Measurements from ENCODE around the gene GRID1.

Gene GRID1

DNA sequence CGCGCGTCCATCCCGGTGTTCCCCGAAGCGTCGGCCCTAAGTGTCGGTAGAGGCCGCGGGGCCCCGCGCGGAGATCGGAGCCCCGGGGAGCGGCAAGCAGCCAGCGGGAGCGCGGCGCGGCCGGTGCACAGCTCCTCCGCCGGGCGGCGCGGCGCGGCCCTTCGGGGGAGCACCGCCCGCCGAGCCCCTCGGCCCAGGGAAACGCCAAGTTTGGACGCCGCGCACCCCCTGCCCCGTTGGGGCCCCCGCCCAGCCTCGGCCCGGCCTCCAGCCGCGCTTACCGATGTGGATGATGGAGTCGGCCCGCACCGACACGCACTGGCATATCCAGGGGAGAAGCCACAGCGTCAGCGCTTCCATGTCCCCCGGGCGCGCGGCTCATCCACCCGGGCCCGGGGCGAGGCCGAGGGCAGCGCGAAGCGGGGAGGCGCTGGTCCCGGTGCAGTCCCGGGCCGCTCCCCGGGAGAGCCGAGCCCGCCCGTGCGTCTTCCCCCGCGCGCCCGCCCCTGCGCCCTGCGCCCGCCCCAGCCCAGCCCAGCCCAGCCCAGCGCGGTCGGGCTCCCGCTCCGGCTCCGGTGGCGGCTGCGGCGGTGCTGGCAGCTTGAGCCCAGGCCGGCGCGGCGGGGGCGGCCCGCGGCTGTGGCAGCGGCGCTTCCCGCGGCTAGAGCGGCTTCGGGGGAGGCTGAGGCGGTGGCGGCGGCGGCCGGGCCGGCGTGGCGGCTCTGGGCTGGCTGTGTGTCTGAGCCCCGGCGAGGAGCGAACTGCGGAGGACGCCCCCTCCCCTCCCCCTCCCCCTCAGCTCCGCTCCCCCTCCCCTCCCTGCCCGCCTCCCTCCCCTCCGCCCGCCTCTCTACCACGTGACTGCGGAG, at the start of gene GRID1:
GRID1 (minus strand) TSS at position 763 of the 869 bp plus-strand sequence.
- DNase-seq = no peak

DNA sequence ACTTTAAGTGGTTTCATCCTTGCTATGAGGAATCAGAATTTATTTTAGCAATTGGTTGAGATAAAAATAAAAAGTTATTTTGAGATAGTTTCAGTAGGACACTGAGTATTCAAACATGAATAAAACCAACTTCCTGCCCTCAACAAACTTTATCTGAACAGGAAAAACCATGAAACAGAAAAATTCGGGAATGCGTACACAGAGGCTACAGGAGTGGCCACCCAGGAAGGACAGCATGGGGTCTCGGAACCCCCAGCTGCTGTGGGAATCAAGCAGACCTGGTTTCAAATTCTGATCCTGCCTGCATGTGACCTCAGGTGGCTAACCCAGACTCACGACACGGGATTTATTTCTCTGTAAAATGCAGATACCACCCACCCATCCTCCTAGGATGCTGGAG, 49.0 kb upstream of the GRID1 start:
- no peak for DNase-seq

DNA sequence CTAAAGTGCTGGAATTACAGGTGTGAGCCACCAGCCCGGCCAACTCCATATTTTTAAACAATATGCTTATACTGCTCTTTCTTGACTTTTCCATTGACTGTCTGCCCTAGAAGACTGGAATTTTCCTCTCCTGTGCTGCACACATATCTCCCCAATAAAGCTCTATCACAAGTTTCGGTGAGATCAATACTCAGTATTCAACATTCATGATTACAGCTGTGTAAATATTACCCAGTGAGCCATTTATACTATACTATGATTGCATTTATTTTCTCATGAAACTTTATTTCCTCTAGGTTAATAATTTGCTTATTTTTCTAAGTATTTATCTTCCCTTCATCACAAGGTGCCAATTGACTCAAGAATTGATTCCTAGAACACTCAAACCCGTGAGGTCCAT, 48.5 kb upstream of the GRID1 start:
- DNase-seq = no peak

DNA sequence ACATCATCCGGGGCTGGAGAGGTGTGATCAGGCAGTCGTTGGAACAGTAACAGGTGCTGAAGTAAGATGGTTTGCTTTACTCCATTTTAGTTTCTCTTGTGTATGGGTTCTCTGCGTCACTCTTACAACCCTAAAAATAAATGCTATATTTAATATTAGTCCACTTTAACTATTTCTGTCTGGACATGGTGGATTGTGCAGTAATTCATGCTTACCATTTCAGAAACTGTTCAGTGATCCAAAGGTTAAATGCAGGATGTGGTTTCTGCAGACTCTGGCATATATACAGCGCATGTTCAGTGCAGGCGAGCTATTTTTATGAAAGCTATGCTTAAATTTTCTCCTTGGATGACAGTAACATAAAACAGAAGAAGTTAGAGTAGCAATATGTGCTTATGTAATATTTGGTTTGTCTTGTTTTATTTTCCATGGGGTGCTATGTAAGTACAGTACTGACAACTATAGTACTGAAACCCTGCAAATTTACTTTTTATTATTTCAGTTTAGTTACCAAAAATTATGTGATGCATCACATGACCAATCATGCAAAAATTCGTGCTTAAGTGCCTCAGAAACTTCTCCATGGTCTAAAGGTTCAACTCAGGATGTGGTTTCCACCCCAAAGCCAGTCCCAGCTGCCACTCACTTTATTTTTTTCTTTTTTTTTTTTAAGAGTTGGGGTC, 46.6 kb upstream of the GRID1 start:
- peak; percentile 35 for DNase-seq

DNA sequence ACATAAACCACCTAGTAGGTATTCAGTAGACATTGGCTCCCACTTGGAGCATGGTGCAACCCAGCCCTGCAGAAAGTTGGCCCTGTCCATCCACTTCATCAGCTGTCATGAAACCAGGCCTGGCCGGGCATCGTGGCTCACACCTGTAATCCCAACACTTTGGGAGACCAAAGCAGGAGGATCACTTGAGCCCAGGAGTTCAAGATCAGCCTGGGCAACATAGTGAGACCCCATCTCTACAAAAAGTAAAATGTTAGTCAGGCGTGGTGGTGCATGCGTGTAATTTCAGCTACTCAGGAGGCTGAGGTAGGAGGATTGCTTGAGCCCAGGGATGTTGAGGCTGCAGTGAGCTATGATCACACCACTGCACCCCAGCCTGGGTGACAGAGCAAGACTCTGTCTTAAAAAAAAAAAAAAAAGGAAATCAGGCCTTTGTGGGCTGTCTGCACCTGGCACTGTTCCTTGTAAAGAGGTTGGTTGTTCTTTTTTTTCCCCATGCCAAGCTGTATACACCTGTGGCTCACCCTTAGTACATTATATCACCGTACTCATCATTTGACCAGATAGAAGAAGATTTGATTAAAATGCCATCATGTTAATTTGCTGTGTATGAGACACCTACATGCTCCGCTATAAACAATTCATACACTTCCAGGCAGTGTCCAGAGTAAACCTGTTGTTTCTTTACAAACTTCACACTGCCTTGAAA, 45.4 kb upstream of the GRID1 start:
- DNase-seq = no peak

DNA sequence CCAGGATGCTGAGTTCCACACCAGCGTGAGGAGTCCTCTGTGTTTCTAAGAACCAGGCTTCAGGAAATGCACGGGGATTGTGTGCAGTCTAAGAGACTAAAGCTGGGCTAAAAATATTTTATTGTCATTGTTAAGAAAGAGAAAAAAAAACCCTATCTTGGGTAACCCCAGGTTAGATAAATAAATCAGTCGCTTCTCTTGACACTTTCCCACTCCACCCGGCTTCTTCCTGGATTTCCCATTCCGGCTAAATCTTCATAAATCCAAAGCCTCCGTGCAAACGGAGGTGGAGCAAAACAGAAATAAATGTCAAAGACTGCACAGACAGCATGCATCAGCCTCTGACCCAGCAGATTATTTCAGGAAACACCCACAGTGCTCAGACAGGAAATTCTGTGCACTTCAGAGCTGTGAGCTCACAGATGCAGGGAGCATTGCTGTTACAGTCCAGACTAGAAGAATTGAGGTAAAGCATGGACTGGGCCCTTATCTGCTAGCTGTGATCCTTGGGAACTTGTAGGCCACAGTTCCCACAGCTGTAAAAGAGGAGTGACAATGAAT, 44.8 kb upstream of the GRID1 start:
- peak; percentile 73 for DNase-seq

DNA sequence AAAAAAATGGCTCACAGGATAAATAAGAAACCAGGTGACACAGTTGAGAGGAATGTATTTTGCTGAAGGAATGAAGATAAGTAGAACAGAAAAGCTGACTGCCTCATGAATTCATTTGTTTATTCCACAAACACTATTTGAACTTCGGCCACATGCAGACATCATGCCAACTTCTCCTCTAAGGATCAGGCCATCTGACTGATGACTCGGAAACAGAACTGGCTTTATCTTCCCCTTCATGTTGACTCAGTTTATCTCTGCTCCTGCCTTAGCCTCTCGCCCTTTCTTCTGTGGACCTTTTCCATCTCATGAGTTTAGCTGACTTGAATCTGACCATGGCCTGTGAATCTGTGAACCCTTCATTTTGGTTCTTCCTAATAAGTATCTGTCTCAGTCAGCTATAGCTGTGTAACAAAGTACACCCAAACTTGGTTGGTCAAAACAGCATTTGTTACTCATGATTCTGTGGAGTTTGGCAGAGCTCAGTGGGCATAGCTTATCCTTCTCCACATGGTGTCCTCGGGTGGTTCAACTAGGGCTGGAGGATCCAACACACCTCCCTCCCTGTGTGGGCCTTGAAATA, 44.0 kb upstream of the GRID1 start:
- no peak for DNase-seq

DNA sequence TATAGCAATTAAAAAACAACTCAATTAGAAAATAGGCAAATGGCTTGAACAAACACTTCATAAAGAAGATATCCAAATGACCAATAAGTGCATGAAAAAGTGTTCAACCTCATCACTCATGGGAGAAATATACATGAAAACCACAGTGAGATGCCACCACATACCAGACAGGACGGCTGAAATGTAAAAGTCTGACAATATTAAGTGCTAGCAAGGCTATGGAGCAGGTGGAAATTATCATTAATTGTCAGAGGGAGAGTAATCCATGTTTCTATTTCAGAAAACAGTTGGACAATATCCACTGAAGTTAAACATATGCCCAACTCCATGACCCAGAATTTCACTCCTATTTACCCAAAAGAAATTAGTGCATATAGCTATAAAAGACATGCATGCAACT, 42.6 kb upstream of the GRID1 start:
- DNase-seq = no peak

DNA sequence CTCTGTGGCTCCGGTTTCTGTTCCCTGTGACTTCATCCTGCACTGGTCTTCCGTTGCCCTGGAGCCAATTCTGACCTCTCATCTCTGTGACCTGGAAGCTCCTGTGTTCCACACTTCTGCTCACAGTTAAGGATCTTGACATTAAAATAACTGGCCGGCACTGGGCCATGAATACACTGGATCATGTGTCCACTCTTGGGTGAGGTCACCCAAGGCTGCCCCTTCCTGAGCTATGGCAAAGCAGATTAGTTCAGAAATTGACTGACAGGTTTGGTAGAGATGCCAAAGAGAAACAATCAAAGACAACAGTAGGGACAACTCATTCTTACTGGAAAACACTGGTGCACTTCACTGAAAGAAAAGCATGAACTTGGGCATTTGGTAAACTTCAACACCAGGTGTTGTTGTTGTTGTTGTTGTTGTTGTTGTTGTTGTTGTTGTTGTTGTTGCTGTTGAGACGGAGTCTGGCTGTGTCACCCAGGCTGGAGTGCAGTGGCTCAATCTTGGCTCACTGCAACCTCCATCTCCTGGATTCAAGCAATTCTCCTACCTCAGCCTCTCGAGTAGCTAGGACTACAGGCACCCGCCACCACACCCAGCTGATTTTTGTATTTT, 36.7 kb upstream of the GRID1 start:
- DNase-seq = peak; percentile 22

DNA sequence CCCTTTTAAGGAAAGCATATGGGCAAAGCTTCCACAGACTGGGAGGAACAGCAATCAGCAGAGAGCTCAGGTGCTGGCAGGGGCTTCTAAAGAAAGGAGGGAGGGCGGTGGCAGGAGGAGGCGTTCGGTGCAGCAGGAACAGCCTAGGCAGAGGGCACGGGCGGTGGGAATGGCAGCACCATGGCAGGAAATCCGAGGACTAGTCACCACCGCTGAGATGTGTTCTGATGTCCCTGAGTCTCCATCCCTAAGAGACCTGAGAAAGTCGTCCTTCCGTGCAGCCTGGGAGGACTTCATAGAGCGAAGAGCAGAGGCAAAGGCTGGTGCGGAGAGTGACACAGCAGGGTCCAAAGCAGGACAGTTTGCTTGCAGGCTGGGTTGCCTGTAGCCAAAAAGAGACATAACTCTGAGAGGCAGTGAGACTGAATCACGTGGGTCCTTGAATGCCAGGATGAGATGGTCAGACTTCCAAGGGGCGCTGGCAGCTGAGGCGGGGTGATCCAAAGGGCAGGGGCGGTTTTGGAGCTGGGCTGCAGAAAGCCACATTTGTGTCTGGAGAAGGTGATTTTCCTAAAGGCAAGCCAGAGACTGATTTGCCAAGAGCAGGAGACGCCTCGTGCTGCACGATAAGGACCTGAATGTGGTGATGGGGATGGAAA, 35.8 kb upstream of the GRID1 start:
- DNase-seq = no peak

DNA sequence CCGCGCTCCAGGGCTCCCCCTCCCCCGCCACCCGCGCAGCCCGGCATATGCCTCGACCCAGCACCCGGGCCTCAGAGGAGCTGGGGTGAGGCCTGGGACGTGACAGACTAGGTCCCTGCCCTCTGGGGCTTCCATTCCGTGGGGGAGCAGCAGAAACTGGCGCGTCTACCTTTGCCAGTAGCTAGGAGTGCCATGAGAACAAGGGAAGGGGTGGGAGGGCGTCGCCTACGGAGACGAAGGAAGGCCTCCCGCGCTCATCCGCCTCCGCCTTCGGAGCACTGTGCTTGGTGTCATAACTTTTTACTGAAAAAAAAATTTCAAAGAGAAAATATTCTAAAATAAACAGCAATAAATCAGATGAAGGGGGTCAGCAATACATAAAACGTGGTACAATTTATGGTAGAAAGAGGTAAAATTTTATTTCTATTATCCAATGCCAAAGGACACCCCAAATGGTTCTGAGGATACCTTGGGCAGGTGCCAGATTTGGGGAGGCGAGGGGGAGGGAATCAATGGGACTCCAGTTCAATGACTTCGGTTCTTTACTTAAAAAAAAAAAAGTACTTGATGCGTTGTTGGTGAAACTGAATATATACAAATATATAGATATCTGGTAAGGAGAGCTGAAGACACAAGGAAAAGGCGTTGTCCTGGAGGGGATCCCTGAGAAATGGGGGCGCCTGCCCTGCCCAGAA, 35.1 kb upstream of the GRID1 start:
- no peak for DNase-seq

DNA sequence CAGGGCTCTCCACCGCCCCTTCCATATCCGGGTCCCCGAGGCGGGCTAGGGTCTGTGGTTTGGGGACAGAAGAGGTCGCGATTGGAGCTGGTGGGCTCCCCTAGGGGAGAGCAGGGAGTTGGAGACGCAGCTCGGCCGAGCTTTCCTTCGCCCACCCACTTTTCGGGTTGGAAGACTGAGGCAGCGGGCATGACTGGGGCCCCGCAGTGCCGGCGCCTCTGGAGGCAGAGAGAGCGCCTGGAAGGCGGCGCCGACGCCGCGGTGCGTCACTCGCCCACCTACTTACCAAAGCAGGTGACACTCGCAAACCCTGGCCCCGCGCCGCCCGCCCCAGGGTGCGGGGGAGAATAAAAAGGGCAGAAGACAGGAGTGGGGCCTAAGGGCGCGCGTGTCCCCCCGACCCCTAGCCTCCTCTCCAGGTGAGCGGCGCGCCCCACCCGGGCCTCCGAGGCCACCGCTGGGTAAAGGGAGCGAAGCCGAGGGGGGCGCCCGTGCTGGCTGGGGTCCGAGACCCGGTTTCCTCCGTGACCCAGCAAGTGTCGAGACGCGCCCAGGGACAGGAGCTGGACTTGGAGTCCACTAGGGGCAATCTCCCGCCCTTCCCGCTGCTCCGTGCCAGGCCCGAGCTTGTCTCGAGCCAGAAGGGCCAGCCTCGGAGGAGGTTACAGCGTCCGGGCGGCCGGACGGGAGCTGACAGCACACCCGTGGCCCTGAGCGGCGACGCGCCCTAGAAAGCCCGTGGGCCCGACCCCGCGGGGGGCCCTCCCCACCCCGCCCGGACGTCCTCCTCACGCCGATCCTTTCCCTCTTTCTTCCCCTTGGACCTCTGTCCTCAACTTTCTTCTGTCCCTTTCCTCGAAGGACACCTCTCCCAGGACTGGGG, 34.4 kb upstream of the GRID1 start:
- DNase-seq = peak; percentile 59

DNA sequence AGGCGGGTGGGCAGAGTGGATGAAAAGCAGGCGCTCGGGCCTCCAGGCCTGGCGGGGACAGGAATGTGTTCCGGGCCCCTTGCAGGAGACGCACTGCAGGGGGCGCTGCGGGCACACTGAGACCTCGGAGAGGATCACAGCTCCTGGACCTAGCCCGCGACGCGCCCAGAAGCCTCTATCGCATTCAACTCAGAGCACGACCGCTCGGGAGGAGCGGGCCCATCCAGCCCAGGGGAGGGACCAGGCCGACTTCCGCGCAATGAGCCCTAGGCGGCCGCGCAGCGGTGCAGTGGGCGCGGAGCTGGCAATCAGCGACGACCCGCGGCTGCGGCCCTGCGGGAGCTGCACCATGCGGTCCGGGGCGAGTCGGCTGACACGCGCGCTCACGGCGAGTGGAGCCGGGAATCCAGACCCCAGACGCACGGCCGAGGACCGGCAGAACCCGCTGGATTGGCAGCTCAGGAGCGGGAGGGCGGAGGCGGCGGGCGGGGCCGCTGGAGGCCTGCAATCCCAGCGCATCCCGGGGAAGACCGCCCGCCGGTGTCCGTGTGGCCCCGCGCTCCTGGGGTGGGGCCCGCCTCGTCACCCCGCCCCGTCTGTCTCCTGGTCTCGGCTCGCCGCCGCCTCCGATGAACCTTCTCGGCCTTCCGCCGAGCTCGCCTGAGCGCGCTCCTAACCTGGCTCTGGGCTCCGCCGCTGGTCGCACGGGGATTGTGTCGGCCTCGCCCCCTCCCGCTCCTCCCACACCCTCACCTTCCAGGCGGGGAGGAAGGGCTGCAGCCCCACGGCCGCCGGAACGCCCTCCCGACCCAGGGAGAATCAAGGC, 33.5 kb upstream of the GRID1 start:
- peak; percentile 98 for DNase-seq

DNA sequence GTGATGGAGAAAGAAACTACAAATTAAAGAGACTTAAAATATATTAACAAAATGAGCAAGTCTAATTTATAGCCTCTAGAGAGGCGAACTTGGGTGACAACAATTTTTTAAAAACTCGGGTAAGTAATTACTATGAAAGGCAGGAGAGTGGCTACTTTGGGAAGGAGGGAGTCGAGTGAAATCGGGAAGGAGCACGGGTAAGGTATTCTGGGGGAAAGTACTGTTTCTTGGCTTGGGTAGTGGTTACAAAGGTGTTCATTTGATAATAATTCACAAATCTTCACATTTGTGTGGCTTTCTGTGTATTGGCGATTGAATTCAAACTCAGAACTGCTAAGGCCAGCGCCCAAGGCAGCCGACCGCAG, 32.9 kb upstream of the GRID1 start:
- no peak for DNase-seq

DNA sequence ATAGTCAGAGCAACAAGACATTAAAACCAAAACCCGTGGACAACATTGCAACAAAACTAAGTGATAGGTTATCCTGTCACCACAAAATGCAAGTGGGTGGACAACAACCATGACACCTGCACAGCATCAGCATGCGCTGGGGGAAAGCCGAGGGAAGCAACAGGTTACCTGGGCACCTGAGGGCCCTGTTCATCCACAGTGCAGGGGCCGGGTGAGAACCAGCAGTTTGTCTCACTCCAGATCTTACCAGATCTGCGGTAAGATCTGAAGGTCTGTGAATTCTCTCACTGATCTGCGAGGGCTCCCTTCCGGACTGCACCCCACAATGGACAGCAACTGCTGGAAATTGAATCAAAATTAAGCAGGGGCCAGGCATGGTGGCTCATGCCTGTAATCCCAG, 30.5 kb upstream of the GRID1 start:
- DNase-seq = no peak

DNA sequence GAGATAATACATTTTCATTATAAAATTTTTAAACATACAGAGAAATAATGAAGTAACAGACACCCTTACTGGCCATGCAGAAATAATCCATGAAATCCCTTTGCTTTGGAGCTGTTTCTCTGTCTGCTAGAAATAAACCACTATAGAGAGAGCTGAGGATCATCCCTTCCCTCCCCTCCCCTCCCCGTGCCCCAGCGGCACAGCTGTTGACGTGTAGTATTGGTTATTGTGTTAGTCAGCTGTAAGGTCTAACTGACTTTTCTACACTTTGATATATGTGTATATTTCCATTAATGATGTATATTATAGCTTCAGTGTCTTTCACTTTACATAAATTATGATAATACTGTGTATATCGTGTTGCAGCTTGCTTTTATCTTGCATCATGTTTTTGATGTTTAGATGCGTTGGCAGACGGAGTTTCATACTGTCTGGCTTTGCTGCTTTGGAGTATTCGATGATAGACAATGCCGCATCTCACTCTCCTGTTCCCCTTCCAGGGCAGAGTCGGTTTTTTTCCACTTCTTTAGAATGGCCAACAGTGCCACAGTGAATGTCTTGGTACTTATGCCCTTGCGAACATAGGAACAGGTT, 27.4 kb upstream of the GRID1 start:
- no peak for DNase-seq

DNA sequence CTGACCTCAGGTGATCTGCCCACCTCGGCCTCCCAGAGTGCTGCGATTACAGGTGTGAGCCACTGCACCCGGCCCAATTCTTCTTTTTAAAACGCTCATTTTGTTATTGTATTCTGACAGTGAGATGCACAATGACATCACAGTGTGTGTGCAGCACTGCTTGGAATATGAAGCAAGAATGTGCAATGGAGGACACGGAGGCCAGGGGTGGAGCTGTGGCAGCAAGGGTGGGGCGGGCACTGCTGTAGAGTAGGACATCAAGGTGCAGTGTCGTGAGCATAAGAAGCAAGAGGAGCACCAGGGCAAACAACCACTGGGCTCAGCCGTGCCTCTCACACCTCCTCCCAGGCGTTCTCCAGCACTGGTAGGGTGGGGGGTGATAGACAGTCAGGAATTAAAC, 26.8 kb upstream of the GRID1 start:
- no peak for DNase-seq

DNA sequence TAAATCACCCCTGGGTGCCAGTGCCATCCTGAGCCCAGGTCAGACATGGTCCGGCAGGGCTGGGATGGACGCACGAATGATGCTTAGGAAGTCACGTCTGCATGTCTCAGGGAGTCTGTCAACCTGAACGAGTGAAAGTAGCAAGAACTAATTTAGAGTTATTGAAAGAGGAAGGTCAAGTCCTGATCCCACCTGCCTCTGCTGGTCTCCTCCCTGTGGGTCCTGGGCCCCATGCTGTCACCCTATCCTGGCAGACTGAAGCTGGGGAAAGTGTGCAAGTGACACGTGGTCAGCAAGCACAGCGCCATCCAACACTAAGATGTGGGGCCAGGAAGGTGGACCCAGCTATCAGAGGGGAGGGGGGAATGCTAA, 26.1 kb upstream of the GRID1 start:
- no peak for DNase-seq
